Fibroblast of villous mesenchyme (primary cell): Measurements from ENCODE around the gene SERPINA3. TPM values are rescaled to one million over a fixed set of nuclear protein-coding genes. Genes with fewer than 3 reads are reported as not detected.

Source experiments
- DNase-seq: peaks from one replicate; pipeline ENCODE4 v3.0.0-alpha.2; 2010; ENCODE audit warnings: low read depth
- H3K4me3 ChIP-seq: 2 replicates; pipeline ENCODE4 v1.5.1; 2011; ENCODE audit warnings: low read depth, mild to moderate bottlenecking, low read length
- total RNA-seq: library from RNA; depleted of rRNA; stranded (reverse); fragments of >200 nt; gene quantifications from 2 replicates; pipeline ENCODE4 v1.2.3, GENCODE V29; 2012
- TF ChIP-seq, protein P1 (sequence below): IDR thresholded peaks from 2 replicates; pipeline ENCODE4 v1.5.1; 2012; ENCODE audit warnings: low read depth, mild to moderate bottlenecking, low read length; ENCODE audit not compliant: insufficient read depth

Gene SERPINA3
- total RNA-seq, 1 donor, result not detected

DNA sequence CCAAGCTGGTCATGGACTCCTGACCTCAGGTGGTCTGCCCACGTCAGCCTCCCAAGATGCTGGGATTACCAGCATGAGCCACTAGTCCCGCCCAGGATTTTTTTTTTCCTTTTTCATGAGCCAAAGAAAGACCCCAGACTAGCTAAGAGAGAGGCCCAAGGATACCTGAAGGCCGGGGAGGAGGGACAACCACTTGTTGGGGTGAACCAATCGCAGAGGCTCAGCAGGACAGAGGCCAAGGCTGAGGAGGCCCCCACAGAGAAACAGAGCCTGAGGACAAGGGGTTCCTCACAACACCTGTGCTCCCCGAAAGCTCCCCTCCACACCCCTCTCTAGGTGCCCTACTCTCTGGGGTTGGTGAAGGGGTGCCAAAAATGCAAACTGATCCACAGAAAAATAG, 1.0 kb upstream of the SERPINA3 start:
- TF ChIP-seq, protein P1, sequence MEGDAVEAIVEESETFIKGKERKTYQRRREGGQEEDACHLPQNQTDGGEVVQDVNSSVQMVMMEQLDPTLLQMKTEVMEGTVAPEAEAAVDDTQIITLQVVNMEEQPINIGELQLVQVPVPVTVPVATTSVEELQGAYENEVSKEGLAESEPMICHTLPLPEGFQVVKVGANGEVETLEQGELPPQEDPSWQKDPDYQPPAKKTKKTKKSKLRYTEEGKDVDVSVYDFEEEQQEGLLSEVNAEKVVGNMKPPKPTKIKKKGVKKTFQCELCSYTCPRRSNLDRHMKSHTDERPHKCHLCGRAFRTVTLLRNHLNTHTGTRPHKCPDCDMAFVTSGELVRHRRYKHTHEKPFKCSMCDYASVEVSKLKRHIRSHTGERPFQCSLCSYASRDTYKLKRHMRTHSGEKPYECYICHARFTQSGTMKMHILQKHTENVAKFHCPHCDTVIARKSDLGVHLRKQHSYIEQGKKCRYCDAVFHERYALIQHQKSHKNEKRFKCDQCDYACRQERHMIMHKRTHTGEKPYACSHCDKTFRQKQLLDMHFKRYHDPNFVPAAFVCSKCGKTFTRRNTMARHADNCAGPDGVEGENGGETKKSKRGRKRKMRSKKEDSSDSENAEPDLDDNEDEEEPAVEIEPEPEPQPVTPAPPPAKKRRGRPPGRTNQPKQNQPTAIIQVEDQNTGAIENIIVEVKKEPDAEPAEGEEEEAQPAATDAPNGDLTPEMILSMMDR, result no peak
- no peak overlapping the region for H3K4me3 ChIP-seq
- no peak for DNase-seq

DNA sequence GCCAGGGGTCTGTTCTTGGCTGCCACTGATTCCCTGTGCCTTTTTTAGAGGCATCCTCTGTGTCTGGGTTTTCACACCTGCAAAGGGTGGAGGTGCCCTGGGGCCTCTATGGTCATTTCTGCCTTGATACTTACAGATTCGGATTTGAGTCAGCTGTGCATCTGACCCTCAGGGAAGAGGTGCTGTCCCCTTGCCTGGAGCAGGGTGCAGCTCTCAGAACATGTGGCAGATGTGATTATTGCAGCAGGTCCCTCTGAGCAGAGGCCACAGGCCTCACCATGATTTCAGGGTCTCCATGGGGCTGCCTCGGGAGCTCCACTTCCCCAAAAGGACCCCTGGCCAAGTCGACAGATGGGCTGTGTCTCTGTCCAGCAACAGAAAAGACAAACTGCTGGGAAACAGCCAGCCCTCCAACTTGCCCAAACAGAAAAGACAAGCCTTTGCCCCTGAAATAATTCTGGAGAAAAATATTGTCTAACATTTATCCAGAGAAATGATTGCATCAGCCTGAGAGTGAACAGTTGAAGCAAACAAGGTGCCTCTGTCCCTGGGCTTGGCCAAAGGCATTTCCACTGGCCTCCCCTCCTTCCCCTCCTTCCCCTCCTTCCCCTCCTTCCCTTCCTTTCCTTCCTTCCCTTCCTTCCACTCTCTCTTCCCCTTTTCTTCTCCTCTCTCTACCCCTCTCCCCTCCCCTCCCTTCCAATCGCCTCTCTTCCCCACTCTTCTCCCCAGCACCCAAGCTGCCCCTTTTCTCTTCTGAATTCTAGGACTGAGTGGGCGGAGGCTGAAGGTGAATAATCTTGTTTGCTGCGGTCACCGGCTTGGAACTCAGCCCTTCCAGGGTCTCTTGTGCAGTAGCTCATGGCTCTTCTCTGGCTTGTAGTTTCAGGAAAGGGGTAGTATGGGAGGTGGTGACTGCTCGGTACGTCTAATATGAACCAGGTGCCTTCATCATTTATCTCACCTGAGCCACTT, 676 bp downstream of the SERPINA3 start:
- DNase-seq, result no peak
- no peak overlapping the region for H3K4me3 ChIP-seq
- TF ChIP-seq, protein P1, result no peak

- TF ChIP-seq, protein P1, result no peak
- DNase-seq, result no peak
- no peak overlapping the region for H3K4me3 ChIP-seq
Observed at GRCh38 chr14:94613720-94614644, 1.8 kb downstream of the SERPINA3 start.

DNA sequence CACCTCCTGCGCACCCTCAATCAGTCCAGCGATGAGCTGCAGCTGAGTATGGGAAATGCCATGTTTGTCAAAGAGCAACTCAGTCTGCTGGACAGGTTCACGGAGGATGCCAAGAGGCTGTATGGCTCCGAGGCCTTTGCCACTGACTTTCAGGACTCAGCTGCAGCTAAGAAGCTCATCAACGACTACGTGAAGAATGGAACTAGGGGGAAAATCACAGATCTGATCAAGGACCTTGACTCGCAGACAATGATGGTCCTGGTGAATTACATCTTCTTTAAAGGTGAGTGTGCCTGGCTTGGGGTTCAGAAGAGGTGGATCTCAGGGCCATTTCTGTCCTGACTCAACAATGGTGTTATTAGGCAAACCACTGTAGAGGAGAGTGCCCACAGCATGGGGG, 2.6 kb downstream of the SERPINA3 start:
- TF ChIP-seq, protein P1, result no peak
- DNase-seq, result no peak
- no peak overlapping the region for H3K4me3 ChIP-seq

DNA sequence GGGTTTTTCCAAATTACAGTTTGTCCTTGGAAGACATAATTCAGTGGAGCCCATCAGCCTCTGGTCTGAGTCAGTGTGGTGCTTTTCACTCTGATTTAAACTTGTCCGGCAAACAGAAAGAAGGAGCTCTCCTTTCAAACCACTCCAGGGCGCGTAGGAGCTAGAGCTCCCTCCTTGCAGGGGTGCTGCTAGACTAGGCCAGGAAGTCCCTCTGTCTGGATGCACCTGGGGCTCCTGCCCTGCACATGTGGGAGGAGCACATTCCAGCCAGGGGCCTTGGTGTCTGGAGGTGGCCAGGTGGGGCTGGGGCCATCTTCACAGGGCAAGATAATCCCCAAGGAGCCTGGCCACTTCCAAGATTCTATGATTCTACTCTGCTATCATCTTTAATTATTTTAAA, 3.1 kb downstream of the SERPINA3 start:
- DNase-seq, result no peak
- H3K4me3 ChIP-seq, result no peak overlapping the region
- TF ChIP-seq, protein P1, result no peak

GRCh38 chr14:94615823-94616570, 3.8 kb downstream of the SERPINA3 start:
- no peak overlapping the region for H3K4me3 ChIP-seq
- TF ChIP-seq, protein P1, result no peak
- DNase-seq, result no peak
